Erythroblast (primary cell): ENCODE results near the gene SIRT6.

ENCODE experiments used
- GATA1 ChIP-seq: IDR thresholded peaks from 2 replicates; pipeline ENCODE4 v1.6.1; 2011; ENCODE audit warnings: low read depth, mild to moderate bottlenecking, control low read depth, low read length, moderate library complexity
- POLR2A ChIP-seq: IDR thresholded peaks from 2 replicates; pipeline ENCODE4 v1.6.1; 2011; ENCODE audit warnings: mild to moderate bottlenecking, low read length

- TF ChIP-seq POLR2A (no peak), GATA1 (no peak)
Measured at GRCh38 chr19:4189641-4190040, 7.3 kb upstream of the SIRT6 start.
